ENCODE results near the gene HAND2. TPM values are rescaled to one million over a fixed set of nuclear protein-coding genes. Genes with fewer than 3 reads are reported as not detected.

HAND2 gene
- total RNA-seq, 4 donors from 2014 or later = 0.96 to 5.0 (median 3.3) TPM

DNA sequence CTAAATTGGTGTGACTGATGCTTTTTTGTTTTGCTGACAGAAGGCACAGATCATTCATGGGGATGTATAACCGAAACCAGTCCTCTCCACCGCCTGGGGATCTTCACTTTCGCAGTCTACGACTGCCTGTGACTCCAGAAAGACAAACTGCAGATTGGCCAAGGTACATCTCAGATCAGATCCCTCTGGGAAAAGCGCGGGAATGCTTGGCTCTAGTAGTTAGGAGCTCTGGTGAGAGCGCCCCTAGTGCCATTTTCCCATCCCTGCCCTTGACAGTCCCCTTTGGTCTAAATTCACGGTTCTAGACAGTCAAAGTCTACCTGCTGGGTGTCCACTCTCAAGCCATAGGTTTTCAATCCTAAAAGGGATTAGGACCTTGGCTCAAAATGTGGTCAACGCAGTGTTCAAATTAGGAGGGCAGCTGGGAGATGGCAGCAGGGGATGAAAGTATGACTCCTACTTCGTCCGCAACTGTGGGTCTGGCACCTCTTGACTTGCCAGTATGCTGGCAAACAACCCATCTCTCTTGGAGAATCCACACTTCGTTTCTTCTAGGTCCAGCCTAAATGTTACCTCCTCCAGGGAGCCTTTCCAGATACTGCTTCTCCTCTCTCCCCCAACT lies 6.9 kb upstream of the HAND2 start:
- Histone ChIP-seq H3K27ac (no peak overlapping the region), H3K27me3 (peaks cover 100% of the 10 kb centered on the region), H3K36me3 (no peaks in the 10 kb centered on the region), H3K4me1 (peaks cover 15% of the 10 kb centered on the region), H3K4me3 (no peak overlapping the region), H3K9me3 (no peaks in the 10 kb centered on the region)
- 63% methylated on average over 12 of the region's 12 CpGs for WGBS
- DNase-seq (ENCODE audit: low spot score in 2 of 2) = no peak
- no peak for TF ChIP-seq POLR2AphosphoS5 (IDR thresholded peaks at IDR 0.05)
- TF ChIP-seq EP300 (IDR thresholded peaks at IDR 0.05) = no peak
- TF ChIP-seq POLR2A (IDR thresholded peaks at IDR 0.05) = no peak
- TF ChIP-seq, protein P1, sequence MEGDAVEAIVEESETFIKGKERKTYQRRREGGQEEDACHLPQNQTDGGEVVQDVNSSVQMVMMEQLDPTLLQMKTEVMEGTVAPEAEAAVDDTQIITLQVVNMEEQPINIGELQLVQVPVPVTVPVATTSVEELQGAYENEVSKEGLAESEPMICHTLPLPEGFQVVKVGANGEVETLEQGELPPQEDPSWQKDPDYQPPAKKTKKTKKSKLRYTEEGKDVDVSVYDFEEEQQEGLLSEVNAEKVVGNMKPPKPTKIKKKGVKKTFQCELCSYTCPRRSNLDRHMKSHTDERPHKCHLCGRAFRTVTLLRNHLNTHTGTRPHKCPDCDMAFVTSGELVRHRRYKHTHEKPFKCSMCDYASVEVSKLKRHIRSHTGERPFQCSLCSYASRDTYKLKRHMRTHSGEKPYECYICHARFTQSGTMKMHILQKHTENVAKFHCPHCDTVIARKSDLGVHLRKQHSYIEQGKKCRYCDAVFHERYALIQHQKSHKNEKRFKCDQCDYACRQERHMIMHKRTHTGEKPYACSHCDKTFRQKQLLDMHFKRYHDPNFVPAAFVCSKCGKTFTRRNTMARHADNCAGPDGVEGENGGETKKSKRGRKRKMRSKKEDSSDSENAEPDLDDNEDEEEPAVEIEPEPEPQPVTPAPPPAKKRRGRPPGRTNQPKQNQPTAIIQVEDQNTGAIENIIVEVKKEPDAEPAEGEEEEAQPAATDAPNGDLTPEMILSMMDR (IDR thresholded peaks at IDR 0.05) = no peak

- H3K9me3 ChIP-seq = no peaks in the 10 kb centered on the region
- no peaks in the 10 kb centered on the region for H3K36me3 ChIP-seq
- peaks cover 19% of the 10 kb centered on the region for H3K4me1 ChIP-seq
- WGBS = 42% methylated on average over 5 of the region's 5 CpGs
- no peak overlapping the region for H3K4me3 ChIP-seq
- H3K27me3 ChIP-seq = peaks cover 100% of the 10 kb centered on the region
- TF ChIP-seq EP300 (IDR thresholded peaks at IDR 0.05) (no peak), POLR2AphosphoS5 (IDR thresholded peaks at IDR 0.05) (no peak), POLR2A (IDR thresholded peaks at IDR 0.05) (no peak)
- H3K27ac ChIP-seq = no peak overlapping the region
- DNase-seq (ENCODE audit: low spot score in 2 of 2) = no peak
These were observed 5.9 kb upstream of the HAND2 start for GRCh38 chr4:173535957-173536356.

- TF ChIP-seq POLR2A (IDR thresholded peaks at IDR 0.05) (no peak), EP300 (IDR thresholded peaks at IDR 0.05) (no peak), POLR2AphosphoS5 (IDR thresholded peaks at IDR 0.05) (no peak)
- TF ChIP-seq, protein P1 (IDR thresholded peaks at IDR 0.05) = no peak
- no peak for DNase-seq (ENCODE audit: low spot score in 2 of 2)
- Histone ChIP-seq H3K36me3 (no peaks in the 10 kb centered on the region), H3K4me3 (no peak overlapping the region), H3K4me1 (peaks cover 26% of the 10 kb centered on the region), H3K9me3 (no peaks in the 10 kb centered on the region), H3K27me3 (peaks cover 100% of the 10 kb centered on the region), H3K27ac (no peak overlapping the region)
- WGBS = 52% methylated on average over 9 of the region's 9 CpGs
These were observed 5.3 kb upstream of the HAND2 start for GRCh38 chr4:173535165-173535902.

DNA sequence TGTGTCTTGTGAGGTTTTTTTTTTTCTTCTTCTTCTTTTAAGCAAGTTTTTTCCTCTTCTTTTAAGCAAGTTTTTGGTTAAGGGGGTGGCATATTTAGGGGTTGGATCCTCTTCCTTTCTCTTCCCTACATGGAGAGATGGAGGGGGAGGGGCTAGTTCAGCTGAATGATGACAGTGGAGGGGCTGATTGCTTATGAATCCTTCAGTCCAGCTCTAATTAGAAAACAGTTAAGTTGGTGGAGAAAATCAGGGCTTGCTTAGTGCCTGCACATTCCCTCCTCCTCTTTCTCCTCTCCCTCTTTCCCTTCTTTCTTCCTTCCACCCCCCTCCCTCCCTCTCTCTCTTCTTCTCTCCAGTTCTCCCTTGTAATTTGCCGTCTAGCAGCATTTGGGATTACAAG lies 4.4 kb upstream of the HAND2 start:
- Histone ChIP-seq H3K4me3 (no peak overlapping the region), H3K27ac (no peak overlapping the region)

GRCh38 chr4:173532725-173533511 lies 2.9 kb upstream of the HAND2 start:
- no peak overlapping the region for H3K27ac ChIP-seq

More for the DNA sequence above, 4.4 kb upstream of the HAND2 start:
- WGBS = 35% methylated on average over 1 of the region's 1 CpG
- Histone ChIP-seq H3K4me1 (peaks cover 33% of the 10 kb centered on the region), H3K27me3 (peaks cover 100% of the 10 kb centered on the region), H3K36me3 (no peaks in the 10 kb centered on the region), H3K9me3 (no peaks in the 10 kb centered on the region)
- DNase-seq (ENCODE audit: low spot score in 2 of 2) = no peak
- no peak for TF ChIP-seq POLR2A (IDR thresholded peaks at IDR 0.05)
- no peak for TF ChIP-seq POLR2AphosphoS5 (IDR thresholded peaks at IDR 0.05)
- TF ChIP-seq EP300 (IDR thresholded peaks at IDR 0.05) = no peak
- TF ChIP-seq, protein P1 (IDR thresholded peaks at IDR 0.05) = no peak

More at GRCh38 chr4:173532725-173533511, 2.9 kb upstream of the HAND2 start:
- Histone ChIP-seq H3K36me3 (no peaks in the 10 kb centered on the region), H3K9me3 (no peaks in the 10 kb centered on the region), H3K4me3 (no peak overlapping the region), H3K27me3 (peaks cover 100% of the 10 kb centered on the region), H3K4me1 (peaks cover 31% of the 10 kb centered on the region)
- DNase-seq (ENCODE audit: low spot score in 2 of 2) = no peak
- no peak for TF ChIP-seq EP300 (IDR thresholded peaks at IDR 0.05)
- no peak for TF ChIP-seq POLR2A (IDR thresholded peaks at IDR 0.05)
- TF ChIP-seq, protein P1 (IDR thresholded peaks at IDR 0.05) = no peak
- no peak for TF ChIP-seq POLR2AphosphoS5 (IDR thresholded peaks at IDR 0.05)
- 54% methylated on average over 4 of the region's 4 CpGs for WGBS
